Right hindlimb (tissue), 1 donor: ENCODE data around the gene TMEM11.
"Not testable (repeated sequence)": the region's sequence is repeated elsewhere in the genome, so short reads cannot be mapped to it uniquely, and the experiment has no call there.

ENCODE experiments used
- DNase-seq: peaks from one replicate; pipeline ENCODE4 v3.0.0-alpha.2; 2018

The TMEM11 gene

DNA sequence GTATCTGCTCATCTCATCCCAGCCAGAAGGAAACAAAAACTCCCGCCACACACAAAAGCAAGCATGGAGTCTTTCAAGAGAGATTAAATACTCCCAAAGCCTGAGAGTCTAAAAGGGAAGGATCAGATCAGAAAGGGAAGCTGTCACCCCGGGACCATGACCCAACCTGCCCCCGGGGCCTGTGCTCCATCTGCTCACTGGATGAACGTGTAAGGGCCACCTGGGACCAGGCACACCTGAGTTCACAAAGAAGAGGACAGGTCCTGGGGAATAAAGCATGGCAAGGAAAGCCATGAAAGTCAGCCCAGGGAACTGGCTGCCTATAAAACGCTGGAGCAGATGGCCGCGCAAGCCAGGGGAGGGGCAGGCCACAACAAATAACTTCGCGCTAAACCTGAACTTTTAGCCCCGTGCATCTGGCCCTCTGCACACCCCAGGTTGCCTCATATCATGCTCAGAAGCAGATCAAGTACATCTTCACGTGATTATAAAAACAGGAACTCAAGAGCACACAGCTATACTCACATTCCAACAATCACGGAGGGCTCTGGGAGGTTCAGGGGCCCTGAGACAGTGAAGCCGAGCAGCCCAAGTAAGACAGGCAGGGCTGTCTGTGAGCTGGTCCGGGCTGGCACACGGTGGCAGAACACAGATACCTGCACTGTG lies 3.4 kb downstream of the TMEM11 start:
- no peak for DNase-seq

DNA sequence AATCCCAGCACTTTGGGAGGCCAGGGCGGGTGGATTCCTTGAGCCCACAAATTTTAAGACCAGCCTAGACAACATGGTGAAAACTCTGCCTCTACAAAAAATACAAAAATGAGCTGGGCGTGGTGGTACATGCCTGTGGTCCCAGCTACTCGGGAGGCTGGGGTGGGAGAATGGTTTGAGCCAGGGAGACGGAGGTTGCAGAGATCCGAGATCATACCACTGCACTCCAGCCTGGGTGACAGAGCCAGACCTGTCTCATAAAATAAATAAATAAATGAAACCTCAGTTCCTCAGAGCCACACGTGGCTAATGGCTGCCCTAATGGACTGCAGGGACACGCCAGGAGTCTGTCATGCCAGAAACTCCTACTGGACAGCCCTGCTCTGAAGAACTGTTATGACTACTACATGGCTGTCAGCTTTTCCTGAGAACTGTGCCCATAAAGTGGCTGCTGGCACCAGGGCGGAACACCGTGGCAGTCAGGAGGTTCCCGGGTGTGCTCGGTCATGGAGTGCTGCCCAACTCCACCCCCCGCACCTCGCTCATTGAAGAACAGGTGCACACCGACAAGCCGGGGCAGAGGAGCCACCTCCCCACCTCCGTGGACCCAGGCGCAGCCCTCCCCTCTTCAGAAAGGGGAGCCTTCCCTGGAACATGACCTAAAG lies 4.3 kb downstream of the TMEM11 start:
- no peak for DNase-seq

DNA sequence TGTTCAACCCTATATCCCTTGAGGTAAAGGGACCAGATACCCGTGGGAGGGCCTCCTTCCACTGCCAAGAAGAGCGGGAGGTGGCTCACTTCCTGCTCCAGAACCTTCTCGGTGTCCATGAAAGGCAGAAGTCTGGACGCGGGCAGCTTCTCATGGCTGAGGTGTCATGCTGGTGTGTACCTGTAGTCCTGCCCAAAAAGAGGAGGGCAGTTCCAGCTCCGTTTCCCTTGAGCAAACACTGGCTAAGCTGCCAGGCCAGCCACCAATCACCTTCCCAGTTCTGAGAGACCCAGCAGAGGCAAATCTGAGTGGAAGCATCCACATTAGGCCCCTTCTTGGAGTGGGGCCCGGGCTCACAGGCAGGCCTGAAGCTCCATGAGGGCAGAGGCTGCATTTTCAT lies 5.6 kb downstream of the TMEM11 start:
- DNase-seq, result no peak

DNA sequence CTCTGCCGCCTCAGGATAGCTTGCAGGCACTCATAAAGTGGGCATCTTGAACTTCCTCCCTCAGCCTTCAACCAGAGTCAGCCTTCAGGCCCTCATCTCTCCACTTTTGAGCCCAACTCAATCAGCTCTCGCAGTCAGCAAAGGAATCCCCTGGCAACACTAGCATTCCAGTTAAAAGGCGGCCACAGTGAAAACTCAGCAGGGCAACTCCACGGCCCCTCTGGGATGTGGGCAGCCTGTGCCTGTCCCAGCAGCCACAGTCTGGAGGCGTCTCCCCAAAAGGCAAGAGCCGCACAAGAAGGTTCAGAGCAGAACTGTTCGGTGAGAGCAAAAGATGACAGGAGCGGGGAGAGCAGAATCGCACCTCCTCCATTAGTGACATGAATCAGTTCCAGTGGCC lies 9.0 kb downstream of the TMEM11 start:
- DNase-seq, result no peak

DNA sequence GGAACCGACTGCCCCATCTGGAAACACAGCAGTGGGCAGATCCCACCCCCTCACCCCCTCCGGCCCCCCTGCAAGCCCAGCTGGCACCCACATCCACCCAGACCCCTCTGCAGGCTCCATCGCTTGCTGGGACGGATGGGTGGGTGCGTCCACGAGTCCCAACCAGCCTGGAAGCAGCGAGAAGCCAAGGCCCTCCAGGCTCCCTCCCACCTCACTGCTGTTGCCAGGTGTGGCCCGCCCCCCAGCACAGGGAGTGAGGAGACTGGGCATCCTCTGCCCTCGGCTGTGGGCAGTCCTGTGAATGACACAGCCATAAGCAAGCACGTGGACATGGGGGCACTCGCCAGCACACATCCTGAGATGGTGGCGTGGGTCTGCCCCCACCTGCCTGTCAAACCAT lies 11.4 kb downstream of the TMEM11 start:
- no peak for DNase-seq

DNA sequence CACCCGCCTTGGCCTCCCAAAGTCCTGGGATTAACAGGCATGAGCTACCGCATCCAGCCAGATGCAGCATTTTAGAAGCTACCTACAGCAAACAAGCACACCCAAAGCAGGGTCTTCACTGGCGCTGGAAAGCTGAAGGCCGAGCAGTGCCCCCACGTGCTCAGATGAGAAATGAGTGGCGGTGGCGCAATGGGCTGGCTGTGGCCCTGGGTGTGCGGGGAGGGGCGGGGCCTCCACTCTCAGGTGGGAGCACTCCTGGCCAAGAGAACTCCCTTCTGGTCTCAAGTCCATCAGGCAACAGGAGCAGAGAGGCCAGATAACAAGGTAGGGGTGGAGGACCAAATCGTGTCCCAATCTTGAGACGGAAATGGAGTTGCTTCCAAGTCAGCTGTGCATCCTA lies 12.1 kb downstream of the TMEM11 start:
- no peak for DNase-seq

DNA sequence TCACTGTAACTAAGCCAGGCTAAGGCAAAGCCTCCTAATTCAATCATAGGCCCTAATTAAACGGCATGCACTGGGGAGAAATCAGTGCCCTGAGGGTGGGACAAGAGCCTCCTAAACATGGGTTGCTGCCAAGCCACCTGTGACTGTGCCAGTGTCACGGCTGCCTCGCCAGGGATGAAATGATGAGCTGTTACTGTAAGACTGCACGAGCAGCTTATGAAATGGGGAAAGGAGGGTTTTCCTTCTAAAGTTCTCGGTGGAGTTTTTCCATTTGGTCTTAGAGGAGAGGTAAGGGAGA lies 12.7 kb downstream of the TMEM11 start:
- DNase-seq, result no peak

DNA sequence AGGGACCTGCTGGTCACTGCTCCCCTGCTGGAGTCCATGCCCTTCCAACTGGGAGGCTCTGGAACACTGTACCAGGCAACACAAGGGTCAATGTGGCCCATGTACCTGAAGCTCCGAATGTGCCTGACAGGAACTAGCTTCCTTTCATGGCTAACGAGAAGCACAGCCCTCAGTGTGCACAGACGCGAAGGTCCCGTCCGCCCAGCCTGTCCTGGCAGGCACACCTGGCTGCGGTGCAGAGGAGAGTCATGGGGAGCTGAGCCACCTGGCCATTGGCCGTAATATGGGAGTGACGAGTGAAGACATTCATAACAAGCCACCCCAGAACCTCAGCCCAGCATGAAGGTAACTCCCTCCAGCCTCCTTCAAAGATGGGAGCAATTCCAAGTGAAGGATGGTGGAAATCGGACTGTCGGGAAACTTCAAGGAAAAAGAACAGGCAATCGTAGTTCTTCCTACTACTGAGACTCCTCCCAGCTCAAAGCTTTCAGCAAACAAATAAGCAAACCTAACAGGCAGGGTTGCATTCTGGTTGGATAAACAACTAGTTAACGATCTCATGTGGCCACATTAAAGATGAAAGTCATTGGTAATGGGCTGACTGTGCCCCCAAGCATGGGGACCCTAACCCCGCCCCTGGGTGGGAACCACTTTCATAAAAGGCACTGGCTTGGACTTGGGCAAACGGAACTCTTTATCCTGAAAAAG lies 13.2 kb downstream of the TMEM11 start:
- DNase-seq, result no peak

DNA sequence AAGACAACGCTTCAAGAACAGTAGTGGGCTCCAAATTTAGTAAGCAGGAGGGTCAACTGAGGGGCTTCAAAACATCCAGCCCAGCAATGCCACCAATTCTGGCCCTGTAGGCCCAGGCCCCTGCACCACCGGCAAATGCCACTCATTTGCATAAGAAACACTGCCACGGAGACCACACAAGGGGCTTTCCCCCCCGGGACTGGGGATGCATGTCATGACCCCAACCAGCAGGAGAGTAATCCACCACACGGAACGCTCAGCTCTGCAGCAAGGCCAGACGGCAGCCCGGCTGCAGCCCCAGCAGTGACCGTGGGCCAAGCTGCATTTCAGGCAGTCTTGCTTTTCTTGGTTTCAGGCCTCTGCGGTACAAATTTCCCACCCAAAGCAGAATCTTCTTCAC lies 14.1 kb downstream of the TMEM11 start:
- no peak for DNase-seq

DNA sequence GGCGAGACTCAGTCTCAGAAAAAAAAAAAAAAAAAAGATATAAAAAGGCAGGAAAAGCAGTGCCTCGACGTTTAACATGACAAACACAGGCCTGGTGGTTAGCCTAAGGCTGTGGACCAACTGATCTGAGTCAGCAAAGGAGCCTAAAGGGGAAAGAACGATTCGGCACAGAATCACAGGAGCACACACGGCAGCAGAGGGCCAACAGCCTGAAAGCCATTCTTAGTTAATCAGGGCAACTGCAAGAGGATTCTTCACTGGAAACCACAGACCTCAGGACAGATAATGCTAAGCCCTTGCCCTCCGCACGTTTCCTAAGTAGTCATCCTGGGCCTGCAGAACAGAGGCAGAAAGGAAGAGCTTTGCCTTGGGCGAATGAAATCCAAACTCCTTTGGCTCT lies 14.7 kb downstream of the TMEM11 start:
- DNase-seq, result no peak

DNA sequence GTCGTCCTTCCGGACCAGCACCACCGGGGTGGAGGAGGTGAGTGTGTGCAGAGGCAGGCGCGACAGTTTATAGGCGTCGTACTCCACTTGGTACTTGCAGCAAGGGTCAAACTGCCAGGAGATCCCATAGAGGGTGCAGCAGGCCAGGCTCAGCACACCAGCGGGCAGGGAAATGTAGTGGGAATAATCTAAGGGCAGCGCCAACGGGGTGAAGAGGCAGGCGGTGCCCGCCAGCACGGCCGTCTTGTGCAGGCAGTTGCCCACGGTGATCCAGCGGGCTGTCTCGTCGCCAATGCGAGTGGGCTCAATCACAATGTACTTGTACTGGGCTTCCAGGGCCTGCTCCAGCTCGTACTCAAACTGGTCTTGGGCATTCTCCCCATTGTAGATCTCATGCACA lies 15.6 kb downstream of the TMEM11 start:
- no peak for DNase-seq

DNA sequence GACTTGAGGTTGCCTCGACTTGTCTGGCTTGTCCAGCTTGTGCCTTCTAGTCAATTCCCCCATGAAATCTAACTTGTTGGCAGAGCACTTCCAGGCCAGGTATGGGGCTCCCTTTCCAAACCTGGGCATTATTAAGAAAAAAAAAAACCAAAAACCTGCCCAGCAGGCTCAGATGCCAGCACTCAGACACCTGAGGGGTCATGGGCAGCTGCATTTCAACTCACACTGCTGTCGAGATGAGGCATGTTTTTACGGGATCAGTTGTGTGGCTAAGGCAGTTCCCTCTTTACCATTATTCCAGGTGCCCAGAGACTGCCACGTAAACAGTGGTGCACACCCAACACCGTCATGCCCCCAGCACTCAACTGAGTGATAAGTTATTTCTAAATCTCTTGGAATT lies 17.8 kb downstream of the TMEM11 start:
- DNase-seq, result no peak

DNA sequence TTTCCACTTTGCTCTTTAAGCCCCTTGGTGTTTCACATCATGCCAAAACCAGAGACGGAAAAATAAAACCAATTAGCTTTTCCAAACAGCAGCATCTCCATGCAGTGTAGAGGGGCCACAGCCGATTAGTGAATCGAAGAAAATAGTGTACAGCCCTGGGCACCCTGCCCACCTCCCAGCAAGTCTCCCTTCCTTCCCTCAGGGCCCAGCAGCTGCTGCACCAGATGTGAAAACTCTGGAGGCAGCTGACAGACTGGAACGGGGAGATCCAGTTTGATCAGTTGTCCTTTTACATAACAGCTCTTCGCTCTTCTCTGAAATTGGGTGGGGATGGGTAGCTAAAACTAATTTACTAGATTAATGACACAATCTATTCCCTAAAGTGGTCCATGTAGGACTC lies 19.3 kb downstream of the TMEM11 start:
- peak; percentile 87 for DNase-seq

DNA sequence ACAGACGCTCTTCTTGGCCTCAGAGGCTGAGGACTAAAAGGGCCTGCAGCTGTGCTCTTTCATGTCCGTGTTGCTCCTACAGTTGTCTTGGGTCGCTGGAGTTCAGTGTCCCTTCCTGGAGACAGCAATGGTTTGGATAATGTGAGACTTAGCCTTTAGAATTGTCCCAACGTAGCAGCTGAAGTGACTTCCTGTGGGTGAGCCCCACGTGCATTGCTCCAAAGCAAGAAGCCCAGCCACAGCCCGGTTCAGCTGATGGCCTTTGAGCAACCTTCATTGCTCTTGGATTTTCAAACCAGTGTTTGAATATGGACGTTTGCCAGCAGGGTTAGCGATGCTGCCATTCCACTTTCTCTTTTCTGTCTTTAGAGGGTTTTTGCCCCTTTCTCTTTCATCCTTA lies 19.7 kb downstream of the TMEM11 start:
- DNase-seq, result peak; percentile 39

DNA sequence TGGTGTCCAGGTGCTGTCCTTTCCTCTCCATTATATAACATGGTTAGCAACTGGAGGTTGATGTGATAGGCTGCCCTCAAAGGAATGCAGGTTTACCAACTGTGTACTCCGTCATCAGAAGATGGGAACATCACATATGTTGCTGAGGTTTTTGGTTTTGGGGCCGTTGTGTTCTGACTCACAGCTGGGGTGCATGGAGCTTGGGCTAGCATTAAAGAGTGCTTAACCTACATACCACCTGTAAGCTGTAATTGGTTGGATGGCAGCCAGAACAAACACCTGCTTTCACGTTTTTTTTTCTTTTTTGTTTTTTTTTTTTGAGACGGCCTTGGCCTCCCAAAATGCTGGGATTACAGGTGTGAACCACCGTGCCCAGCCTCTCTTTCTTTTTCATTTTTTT lies 20.9 kb downstream of the TMEM11 start:
- DNase-seq, result no peak

DNA sequence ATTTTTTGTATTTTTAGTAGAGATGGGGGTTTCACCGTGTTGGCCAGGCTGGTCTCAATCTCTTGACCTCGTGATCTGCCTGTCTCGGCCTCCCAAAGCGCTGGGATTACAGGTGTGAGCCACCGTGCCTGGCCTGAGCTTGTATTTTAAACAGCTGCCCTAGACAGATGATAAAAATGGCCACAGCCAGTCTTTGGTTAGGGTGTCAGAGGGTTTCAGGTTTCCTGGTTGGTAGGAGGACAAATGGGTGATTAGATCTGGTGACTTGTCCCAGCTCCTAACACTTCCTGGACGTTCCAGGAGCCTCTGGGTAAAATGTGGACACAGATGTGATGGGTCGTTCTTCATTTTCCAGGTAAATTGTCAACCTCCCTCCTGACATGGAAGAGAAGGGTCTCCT lies 21.5 kb downstream of the TMEM11 start:
- DNase-seq, result not testable (repeated sequence)

DNA sequence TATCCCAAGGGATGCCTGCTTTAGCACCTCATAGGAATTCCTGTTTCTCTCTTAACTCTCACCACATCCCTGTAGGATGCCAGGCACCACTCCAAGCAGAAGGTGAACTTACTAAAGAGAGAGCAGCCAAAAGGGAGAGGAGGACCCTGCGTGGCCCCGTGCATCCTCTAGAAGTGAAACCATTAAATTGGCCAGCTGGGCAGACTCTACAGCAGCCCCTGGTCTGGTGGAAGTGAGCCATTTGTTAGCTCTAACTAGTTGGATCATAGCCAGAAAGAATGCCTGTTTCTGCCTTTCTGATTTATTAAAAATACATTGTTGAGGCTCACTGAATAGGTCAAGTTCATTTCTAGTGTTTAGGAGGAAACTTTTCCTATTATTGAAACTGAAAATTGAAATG lies 22.3 kb downstream of the TMEM11 start:
- no peak for DNase-seq

DNA sequence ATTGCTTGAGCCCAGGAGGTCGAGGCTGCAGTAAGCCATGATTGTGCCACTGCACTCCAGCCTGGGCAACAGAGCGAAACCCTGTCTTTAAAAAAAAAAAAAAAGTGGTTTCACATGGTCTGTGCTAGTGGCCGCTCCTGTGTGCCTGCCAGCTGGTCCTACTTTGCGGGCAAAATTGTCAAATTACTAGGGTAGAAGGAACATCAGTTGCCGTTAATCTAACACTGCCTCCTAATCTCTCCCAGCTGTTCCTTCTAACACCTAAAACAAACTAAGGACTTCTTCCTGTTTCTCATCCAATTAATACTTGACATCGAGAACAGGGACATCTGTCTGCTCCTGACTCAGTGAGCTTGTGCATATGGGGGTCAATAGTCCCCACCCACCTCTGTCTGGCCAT lies 23.9 kb downstream of the TMEM11 start:
- DNase-seq, result no peak

DNA sequence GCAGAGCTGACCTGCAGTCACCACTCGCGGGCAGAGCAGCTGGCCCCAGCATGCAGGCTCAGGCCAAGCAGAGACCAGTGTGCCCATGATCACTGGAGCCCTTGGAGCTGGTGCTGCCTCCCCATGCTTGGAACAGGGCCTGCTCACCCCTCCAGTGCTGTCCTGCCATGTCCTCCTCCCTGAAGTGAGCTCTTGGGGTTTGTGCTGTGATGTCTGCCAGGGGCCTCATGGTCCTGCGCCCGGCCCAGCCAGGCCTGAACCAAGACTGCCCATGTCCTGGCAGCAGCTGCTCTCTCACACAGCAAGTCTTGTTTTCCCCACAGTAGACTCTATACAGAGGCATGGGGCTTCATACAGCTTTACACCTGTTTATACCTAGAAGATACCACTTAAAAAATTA lies 24.6 kb downstream of the TMEM11 start:
- DNase-seq, result no peak

DNA sequence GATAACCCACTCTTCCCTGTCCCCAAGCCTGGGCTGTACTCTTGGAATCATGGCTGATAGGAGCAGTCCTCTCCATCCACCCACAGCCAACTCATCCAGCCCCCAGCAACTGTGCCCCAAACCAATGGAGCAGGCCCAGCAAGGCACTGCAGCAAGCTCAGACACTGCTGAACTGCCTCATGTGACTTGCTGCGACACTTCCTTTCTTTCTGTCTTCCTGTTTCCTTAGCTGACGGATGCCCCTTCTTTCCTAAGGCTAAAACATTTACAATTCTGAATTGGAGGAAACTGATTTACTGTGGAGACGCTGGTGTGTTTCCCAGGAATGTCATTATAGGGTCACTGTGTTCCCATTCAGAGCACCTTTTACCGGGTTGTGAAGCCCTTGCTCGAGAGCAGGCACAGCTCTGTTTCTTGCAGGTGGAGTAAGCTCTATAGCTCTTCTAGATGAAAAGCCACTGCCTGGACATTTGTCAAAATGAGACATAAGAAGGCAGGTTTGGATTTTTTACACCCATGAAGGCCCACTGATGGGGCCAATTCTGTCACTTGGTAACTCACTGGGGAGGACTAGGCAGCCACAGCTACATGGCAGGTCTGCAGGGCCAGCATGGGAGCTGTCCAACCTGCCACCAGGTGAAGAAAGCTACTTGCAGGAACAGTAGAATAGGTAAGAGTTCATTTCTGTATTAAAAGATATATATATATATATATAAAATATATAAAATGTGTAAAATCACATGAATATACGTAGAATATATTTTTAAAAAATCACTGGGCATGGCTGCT lies 27.4 kb downstream of the TMEM11 start:
- DNase-seq, result no peak

DNA sequence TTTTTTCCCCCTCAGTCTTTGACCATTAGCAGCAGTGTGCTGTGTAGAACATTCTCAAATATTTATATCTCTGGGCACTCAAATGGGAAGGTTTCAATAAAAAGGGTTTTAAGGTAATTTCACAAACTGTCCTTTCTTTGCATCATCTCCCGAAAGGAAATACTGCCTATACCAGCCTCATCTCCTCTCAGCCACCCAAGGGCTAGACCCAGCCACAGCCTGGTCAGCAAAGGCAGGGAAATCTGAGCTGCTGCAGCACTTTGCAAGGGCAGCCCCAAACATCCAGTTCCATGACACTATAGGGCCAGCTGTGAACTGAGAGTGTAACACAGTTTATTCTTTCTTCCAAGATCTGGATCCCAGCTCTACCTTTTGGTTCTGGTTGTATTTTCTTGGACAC lies 28.9 kb downstream of the TMEM11 start:
- no peak for DNase-seq

DNA sequence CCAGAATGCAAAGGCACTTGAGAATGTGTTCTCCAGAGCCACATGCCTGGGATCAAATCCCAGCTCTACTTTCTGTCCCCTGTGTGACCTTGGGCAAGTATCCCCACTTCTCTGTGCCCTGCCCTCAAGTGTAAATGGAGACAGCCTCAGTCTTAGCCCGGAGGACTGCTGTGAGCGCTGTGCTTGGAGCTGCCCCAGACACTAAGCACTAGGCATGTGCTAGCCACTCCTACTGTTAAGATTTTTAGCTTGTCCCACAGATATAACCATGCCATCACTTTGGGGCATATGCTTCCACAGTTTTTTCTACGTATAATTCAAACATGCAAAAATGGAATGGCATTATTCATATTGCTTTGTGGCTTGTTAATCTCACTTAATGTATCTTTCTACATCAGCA lies 29.4 kb downstream of the TMEM11 start:
- DNase-seq, result no peak

DNA sequence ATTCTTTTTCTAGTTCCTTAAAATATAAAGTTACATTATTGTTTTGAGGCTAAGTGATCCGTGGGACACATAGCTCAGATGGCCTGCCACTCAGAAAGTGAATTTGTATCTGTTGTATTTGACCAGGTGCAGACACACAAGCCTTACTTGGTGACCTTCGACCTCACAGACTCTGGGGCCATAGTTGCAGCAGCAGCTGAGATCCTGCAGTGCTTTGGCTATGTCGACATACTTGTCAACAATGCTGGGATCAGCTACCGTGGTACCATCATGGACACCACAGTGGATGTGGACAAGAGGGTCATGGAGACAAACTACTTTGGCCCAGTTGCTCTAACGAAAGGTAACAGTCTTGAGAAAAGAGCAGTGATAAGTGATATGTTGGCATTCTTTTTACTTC lies 30.5 kb downstream of the TMEM11 start:
- no peak for DNase-seq
